OCI-LY1 (cell line): ENCODE measurements around the gene PARN.
A peak's percentile ranks its signal among the peaks of the same experiment; 100 is the strongest.
"Not testable (repeated sequence)": the region's sequence is repeated elsewhere in the genome, so short reads cannot be mapped to it uniquely, and the experiment has no call there.

ENCODE experiments used
- H2AFZ ChIP-seq: fragments of 200-600 bp; sonication (generic), shearing (Covaris generic); 2 replicates; pipeline ENCODE4 v1.6.0; 2014; ENCODE audit warnings: antibody characterized with exemption, mild to moderate bottlenecking, low read length
- H3F3A ChIP-seq: fragments of 200-600 bp; sonication (generic), shearing (Covaris generic); 2 replicates; pipeline ENCODE4 v1.6.0; 2014; ENCODE audit warnings: mild to moderate bottlenecking, antibody characterized with exemption, low read length, moderate library complexity; ENCODE audit not compliant: insufficient read depth
- H3K27ac ChIP-seq: fragments of 200-600 bp; sonication (generic); 2 replicates; pipeline ENCODE4 v1.5.1; 2014; ENCODE audit warnings: low read length, mixed run types, mild to moderate bottlenecking, low read depth; ENCODE audit not compliant: poor library complexity, severe bottlenecking
- H3K27me3 ChIP-seq: fragments of 200-600 bp; sonication (generic); 2 replicates; pipeline ENCODE4 v1.6.0; 2014; ENCODE audit warnings: antibody characterized with exemption, mild to moderate bottlenecking, low read length, moderate library complexity; ENCODE audit not compliant: insufficient read depth
- H3K36me3 ChIP-seq: fragments of 200-600 bp; sonication (generic); 2 replicates; pipeline ENCODE4 v1.6.1; 2014; ENCODE audit warnings: mild to moderate bottlenecking, antibody characterized with exemption, low read length, moderate library complexity, mixed read lengths; ENCODE audit not compliant: insufficient read depth
- H3K4me1 ChIP-seq: fragments of 200-600 bp; sonication (generic); 2 replicates; pipeline ENCODE4 v1.5.1; 2014; ENCODE audit warnings: mild to moderate bottlenecking, low read length, moderate library complexity; ENCODE audit not compliant: insufficient read depth, severe bottlenecking
- H3K4me2 ChIP-seq: fragments of 200-600 bp; sonication (generic), shearing (Covaris generic); 2 replicates; pipeline ENCODE4 v1.6.1; 2014; ENCODE audit warnings: low read length
- H3K4me3 ChIP-seq: fragments of 200-600 bp; sonication (generic); 2 replicates; pipeline ENCODE4 v1.5.1; 2014; ENCODE audit warnings: low read length, low read depth, mild to moderate bottlenecking, mixed read lengths; ENCODE audit not compliant: poor library complexity, severe bottlenecking
- H3K79me2 ChIP-seq: fragments of 200-600 bp; shearing (Covaris generic); 2 replicates; pipeline ENCODE4 v1.6.1; 2016; ENCODE audit warnings: mixed run types, low read length, mixed read lengths; ENCODE audit not compliant: insufficient read depth
- H3K9ac ChIP-seq: fragments of 200-600 bp; sonication (generic), shearing (Covaris generic); 2 replicates; pipeline ENCODE4 v1.6.1; 2014; ENCODE audit warnings: mild to moderate bottlenecking, low read length, mixed read lengths
- H3K9me2 ChIP-seq: fragments of 200-600 bp; sonication (generic), shearing (Covaris generic); 2 replicates; pipeline ENCODE4 v1.6.1; 2014; ENCODE audit warnings: low read depth, mild to moderate bottlenecking, low read length, mixed read lengths
- H3K9me3 ChIP-seq: fragments of 200-600 bp; shearing (Covaris generic); 2 replicates; pipeline ENCODE4 v1.6.1; 2014; ENCODE audit warnings: low read length, mixed read lengths
- H4K20me1 ChIP-seq: fragments of 200-600 bp; sonication (generic), shearing (Covaris generic); 2 replicates; pipeline ENCODE4 v1.6.0; 2016; ENCODE audit warnings: mild to moderate bottlenecking, low read length; ENCODE audit not compliant: insufficient read depth
- EZH2 ChIP-seq: fragments of 200-600 bp; sonication (generic), shearing (Covaris generic); IDR thresholded peaks from 2 replicates; pipeline ENCODE4 v1.8.0; 2017; ENCODE audit warnings: borderline replicate concordance, mixed run types, mild to moderate bottlenecking, antibody characterized with exemption, low read length, moderate library complexity, mixed read lengths
- TF ChIP-seq, protein P1 (sequence below): fragments of 200-600 bp; sonication (generic), shearing (Covaris generic); IDR thresholded peaks from 2 replicates; pipeline ENCODE4 v1.5.1; 2017; ENCODE audit warnings: mild to moderate bottlenecking, antibody characterized with exemption, low read length, moderate library complexity, mixed read lengths

Gene PARN

DNA sequence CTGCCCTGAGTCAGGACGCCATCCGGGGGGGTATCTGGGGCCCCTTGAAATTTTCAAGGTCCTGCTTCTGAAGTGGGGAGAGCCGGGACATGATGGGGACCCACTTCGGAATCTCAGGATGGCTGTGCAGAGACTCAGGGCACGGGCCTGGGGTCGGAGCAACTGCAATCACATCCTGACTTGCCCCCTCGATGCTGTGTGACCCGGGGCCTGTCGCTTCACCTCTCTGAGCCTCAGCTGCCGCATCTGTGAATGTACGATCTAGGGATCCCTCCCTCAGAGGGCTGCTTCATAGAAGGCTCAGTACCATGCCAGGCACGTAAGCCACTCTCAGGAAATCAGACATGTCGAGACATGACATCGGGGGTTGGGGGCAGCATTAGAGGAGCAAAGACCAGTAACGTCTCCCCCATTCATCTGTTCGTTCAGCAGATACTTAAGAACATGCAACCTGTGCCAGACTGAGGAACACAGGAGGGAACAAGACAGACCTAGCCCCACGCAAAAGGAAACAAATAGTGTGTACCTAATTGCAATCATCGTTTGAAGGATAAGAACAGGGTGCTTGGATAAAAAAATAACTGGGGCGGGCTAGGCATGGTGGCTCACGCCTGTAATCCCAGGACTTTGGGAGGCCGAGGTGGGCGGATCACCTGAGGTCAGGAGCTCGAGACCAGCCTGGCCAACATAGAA, 229.6 kb downstream of the PARN start:
- Histone ChIP-seq H3F3A (no peaks in the 10 kb centered on the region), H3K4me3 (no peak overlapping the region)

DNA sequence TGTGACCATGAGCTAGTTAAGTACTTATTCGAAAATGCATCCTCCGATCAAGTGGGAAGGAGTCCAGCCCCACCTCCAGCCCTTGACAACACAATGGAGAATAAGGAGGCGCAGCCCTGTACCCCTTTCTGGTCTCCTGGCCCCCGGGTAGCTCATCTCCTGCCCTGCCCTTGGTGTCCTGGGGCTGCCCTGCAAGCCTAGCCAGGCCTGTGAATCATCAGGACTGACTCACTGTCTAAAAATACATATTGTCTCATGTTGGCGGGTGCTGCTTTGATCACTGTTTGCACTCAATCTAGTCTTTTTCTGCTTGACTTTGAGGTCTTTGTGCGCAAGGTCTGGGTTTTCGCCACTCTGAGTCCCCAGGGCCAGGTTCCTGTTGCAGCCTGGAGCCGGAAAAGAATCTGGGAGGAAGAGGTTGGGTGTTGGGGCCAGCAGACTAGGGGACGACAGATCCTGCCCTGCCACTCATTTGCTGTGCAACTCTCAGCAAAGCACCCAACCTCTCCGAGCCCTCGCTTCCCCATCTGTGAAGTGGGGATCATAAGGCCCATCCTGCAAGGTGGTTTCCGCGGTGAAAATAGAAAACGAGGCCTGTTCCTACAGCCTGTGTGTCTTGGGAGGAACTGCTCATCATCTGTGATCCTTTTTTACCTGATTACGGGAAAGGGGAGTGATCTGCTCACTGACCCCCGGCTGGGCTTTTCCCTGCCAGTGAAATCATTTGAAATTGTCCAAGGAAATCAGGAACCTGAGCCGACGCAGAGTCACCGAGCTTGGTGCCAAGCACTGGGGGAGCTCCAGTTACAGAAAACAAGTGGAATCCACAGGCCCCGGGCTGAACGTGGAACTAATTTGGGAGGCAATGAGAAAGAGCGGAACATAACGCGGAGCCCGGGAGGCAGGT, 230.4 kb downstream of the PARN start:
- no peaks in the 10 kb centered on the region for H3K36me3 ChIP-seq
- no peaks in the 10 kb centered on the region for H3K27me3 ChIP-seq
- no peaks in the 10 kb centered on the region for H3K79me2 ChIP-seq
- H3K4me3 ChIP-seq, result no peak overlapping the region
- H4K20me1 ChIP-seq, result no peaks in the 10 kb centered on the region
- peak overlapping the region; percentile 57 for H3K27ac ChIP-seq
- no peak overlapping the region for H2AFZ ChIP-seq
- H3K9me3 ChIP-seq, result no peaks in the 10 kb centered on the region
- H3F3A ChIP-seq, result no peaks in the 10 kb centered on the region
- peak overlapping the region; percentile 22; the same call in 1 of the 2 replicates for H3K4me2 ChIP-seq
- no peak for TF ChIP-seq EZH2
- TF ChIP-seq, protein P1, sequence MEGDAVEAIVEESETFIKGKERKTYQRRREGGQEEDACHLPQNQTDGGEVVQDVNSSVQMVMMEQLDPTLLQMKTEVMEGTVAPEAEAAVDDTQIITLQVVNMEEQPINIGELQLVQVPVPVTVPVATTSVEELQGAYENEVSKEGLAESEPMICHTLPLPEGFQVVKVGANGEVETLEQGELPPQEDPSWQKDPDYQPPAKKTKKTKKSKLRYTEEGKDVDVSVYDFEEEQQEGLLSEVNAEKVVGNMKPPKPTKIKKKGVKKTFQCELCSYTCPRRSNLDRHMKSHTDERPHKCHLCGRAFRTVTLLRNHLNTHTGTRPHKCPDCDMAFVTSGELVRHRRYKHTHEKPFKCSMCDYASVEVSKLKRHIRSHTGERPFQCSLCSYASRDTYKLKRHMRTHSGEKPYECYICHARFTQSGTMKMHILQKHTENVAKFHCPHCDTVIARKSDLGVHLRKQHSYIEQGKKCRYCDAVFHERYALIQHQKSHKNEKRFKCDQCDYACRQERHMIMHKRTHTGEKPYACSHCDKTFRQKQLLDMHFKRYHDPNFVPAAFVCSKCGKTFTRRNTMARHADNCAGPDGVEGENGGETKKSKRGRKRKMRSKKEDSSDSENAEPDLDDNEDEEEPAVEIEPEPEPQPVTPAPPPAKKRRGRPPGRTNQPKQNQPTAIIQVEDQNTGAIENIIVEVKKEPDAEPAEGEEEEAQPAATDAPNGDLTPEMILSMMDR, result no peak
- H3K4me1 ChIP-seq, result peaks cover 18% of the 10 kb centered on the region
- no peak overlapping the region for H3K9ac ChIP-seq
- no peaks in the 10 kb centered on the region for H3K9me2 ChIP-seq

More for the DNA sequence above, 229.6 kb downstream of the PARN start:
- Histone ChIP-seq H3K27me3 (no peaks in the 10 kb centered on the region), H3K27ac (no peak overlapping the region), H3K36me3 (no peaks in the 10 kb centered on the region), H3K4me1 (peaks cover 18% of the 10 kb centered on the region), H3K9me3 (no peaks in the 10 kb centered on the region), H3K9ac (no peak overlapping the region), H3K4me2 (no peak overlapping the region), H3K79me2 (no peaks in the 10 kb centered on the region), H3K9me2 (no peaks in the 10 kb centered on the region), H4K20me1 (no peaks in the 10 kb centered on the region), H2AFZ (no peak overlapping the region)
- no peak for TF ChIP-seq EZH2
- TF ChIP-seq, protein P1, result no peak

DNA sequence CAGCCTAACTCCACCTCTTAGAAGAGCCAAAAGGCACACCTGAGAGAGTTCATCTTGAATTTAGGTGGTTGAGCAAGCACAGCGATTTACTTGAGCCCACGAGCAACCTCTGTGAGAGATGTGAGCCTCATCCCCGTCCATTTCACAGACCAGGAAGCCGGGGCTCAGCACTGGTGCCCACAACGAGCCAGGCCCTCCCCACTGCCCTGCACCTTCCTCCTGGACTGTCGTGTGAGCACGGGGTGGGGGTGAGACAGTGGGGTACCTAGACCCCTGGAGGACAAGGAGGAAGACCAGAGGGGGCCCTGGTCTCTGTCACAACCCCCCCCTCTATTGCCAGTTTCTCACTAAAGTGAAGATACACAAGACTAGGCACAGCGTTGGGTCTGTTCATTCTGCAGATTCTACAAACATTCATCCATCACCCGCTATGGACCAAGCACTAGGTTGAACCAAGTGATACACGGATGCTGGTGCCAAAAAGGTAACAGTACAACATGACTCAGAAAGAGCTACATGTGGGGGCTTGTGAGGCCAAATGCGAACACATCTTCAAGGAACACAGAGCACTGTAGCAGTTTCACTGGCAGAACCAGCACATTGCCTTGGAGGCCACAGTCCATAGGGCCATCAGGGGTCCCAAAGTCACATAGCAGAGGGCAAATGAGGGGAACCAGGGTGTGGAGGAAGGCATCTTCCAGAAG, 231.9 kb downstream of the PARN start:
- no peak overlapping the region for H3K4me2 ChIP-seq
- H3K79me2 ChIP-seq, result no peaks in the 10 kb centered on the region
- H3K27me3 ChIP-seq, result no peaks in the 10 kb centered on the region
- TF ChIP-seq EZH2, result no peak
- TF ChIP-seq, protein P1, result no peak
- H3K9ac ChIP-seq, result no peak overlapping the region
- H3K4me1 ChIP-seq, result peaks cover 18% of the 10 kb centered on the region
- no peaks in the 10 kb centered on the region for H3F3A ChIP-seq
- H3K36me3 ChIP-seq, result no peaks in the 10 kb centered on the region
- no peaks in the 10 kb centered on the region for H3K9me2 ChIP-seq
- no peak overlapping the region for H3K4me3 ChIP-seq
- no peak overlapping the region for H2AFZ ChIP-seq
- no peaks in the 10 kb centered on the region for H3K9me3 ChIP-seq
- H4K20me1 ChIP-seq, result no peaks in the 10 kb centered on the region
- H3K27ac ChIP-seq, result no peak overlapping the region

DNA sequence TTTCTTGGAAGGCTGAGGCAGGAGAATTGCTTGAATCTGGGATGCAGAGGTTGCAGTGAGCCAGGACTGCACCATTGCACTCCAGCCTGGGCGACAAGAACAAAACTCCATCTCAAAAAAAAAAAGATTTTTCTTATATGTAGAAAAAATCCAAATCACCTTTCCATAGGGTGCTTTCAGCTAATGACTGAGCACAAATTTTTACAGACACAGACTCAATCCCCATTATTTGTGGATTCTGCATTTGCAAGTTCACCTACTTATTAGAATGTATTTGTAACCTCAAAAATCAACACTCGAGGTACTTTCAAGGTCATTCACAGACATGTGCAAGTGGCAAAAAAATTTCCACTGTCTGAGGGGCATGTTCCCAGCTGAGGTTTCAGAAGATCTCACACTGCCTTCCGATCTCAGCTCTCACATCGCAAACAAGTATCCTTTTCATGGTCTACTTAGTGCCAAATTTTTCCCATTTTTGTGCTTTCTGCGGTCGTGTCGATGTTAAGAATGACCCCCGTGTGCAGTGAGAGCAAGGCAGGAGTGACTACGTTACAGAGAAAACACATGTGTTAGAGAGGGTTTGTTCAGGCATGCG, 234.3 kb downstream of the PARN start:
- not testable (repeated sequence) for H3K9me3 ChIP-seq, H3F3A ChIP-seq, H3K36me3 ChIP-seq, H3K27ac ChIP-seq, H3K27me3 ChIP-seq, H2AFZ ChIP-seq, H4K20me1 ChIP-seq, H3K9me2 ChIP-seq, H3K4me3 ChIP-seq, H3K9ac ChIP-seq, H3K79me2 ChIP-seq
- Histone ChIP-seq H3K4me2 (peak overlapping the region; percentile 39; the same call in 1 of the 2 replicates), H3K4me1 (peaks cover 18% of the 10 kb centered on the region)
